Pancreas (tissue), 10 donors: Measurements from ENCODE around the gene SWAP70. TPM values are rescaled to one million over a fixed set of nuclear protein-coding genes. Genes with fewer than 3 reads are reported as not detected.

ENCODE experiments used
- ATAC-seq, 4 donors: fragments of 200-7000 bp; cut with Tn5 transposase; one replicate each; pipeline versions ENCODE4 v1.8.0 to v1.9.1; 2020; ENCODE audit warnings: mild to moderate bottlenecking in 4 of 4, moderate library complexity in 4 of 4
- DNase-seq, 6 donors: peaks; one replicate each; pipeline ENCODE4 v3.0.0-alpha.2; 2020
- FAIRE-seq: peaks from 2 replicates; lab custom pipeline; 2012; peaks lifted over from hg19 to GRCh38; lab: Jason Lieb, UNC
- H3K27ac ChIP-seq, 4 donors: fragments of 200-600 bp; sonication (generic); 1 replicate in 3 of 4; 2 replicates in 1 of 4; pipeline versions ENCODE4 v1.5.0 to v1.8.0; 2020
- H3K27me3 ChIP-seq, 4 donors: fragments of 200-600 bp; one replicate each; pipeline ENCODE4 v1.8.0; 2021
- H3K36me3 ChIP-seq, 3 donors: fragments of 200-600 bp; sonication (generic) in 1 of 3; one replicate each; pipeline versions ENCODE4 v1.5.0 to v1.8.0; 2020 to 2021
- H3K4me1 ChIP-seq, 3 donors: fragments of 200-600 bp; one replicate each; pipeline ENCODE4 v1.8.0; 2021
- H3K4me3 ChIP-seq, 4 donors: fragments of 200-600 bp; sonication (generic) in 2 of 4; one replicate each; pipeline versions ENCODE4 v1.5.0 to v1.8.0; 2020 to 2021
- H3K9me3 ChIP-seq, 4 donors: fragments of 200-600 bp; one replicate each; pipeline ENCODE4 v1.8.0; 2021
- CTCF ChIP-seq, 4 donors: fragments of 200-600 bp; sonication (generic) in 3 of 4; IDR thresholded peaks; one replicate each; pipeline versions ENCODE4 v1.5.0 to v1.8.0; 2021; ENCODE audit warnings: antibody characterized with exemption in 4 of 4
- WGBS, 2 donors: extraction: QIAGEN DNeasy Blood & Tissue Kit; methylation state at CpG; one replicate each; pipeline ENCODE4 v1.1.7; 2013; 5-methylcytosine and 5-hydroxymethylcytosine counted together
- intact Hi-C, 3 donors: fragments of 100-400 bp; cut with DNase I; formaldehyde crosslinking; loops; one replicate each; pipeline versions ENCODE4 v1.11.1 to v1.14.2; 2022
- polyA plus RNA-seq, 2 donors: library from polyadenylated mRNA; stranded (reverse); fragments of 200-250 nt; gene quantifications; one replicate each; pipeline ENCODE4 v1.2.3, GENCODE V29; 2013
- total RNA-seq, 6 donors: library from RNA; stranded (reverse); fragmentation: NEBNext Ultra II Directional in 4 of 6; extraction: Animal tissue kit (Norgen Biotek cat#: 25700) in 4 of 6; gene quantifications; one replicate each; pipeline versions ENCODE4 v1.2.1 to v1.2.4, GENCODE V29; 2021 to 2023
- donor health status: healthy with polysubstance abuse.
- donor health status: DM: no; HTN: no; CAD: no; lungs with moderate emphysema.
- donor health status: DM: no; HTN: no; CAD: no.
- donor health status: control.
- donor health status: control.
- donor health status: Bipolar disorder and iron deficiency.
- donor health status: DM: yes; HTN: yes; CAD: no.
- donor health status: DM: no; HTN: no; CAD: no.
- donor health status: DM: no; HTN: no; CAD: no.
- donor health status: DM: yes; HTN: yes; CAD: no.

The SWAP70 gene
- total and polyA plus RNA-seq, 8 donors: 4.8 to 22.3 (median 10.3) TPM

GRCh38 chr11:9771071-9771511 lies 107.2 kb downstream of the SWAP70 start:
- Histone ChIP-seq H3K4me3 (no peak overlapping the region), H3K27me3 (no peaks in the 10 kb centered on the region), H3K27ac (no peak overlapping the region), H3K9me3 (no peaks in the 10 kb centered on the region), H3K36me3 (no peaks in the 10 kb centered on the region), H3K4me1 (no peaks in the 10 kb centered on the region)
- intact Hi-C loops: no loop called here
- TF ChIP-seq CTCF (IDR thresholded peaks at IDR 0.05): no peak
- no peak for FAIRE-seq
- no peak for DNase-seq
- WGBS, 2 donors: 74 to 79% methylated on average over 1 of the region's 1 CpG
- no peak for ATAC-seq

- H3K4me3 ChIP-seq: no peak overlapping the region
- FAIRE-seq: no peak
- no peak for ATAC-seq
- H3K27ac ChIP-seq: no peak overlapping the region
- no peaks in the 10 kb centered on the region for H3K36me3 ChIP-seq
- no peaks in the 10 kb centered on the region for H3K9me3 ChIP-seq
- DNase-seq: no peak
- intact Hi-C loops: no loop called here
- no peaks in the 10 kb centered on the region for H3K4me1 ChIP-seq
- TF ChIP-seq CTCF (IDR thresholded peaks at IDR 0.05): no peak
- H3K27me3 ChIP-seq: no peaks in the 10 kb centered on the region
- 89 to 92% methylated on average over 4 of the region's 4 CpGs for WGBS, 2 donors
Observed at GRCh38 chr11:9772218-9772617, 108.3 kb downstream of the SWAP70 start.

- no peak for ATAC-seq
Observed at GRCh38 chr11:9773524-9773923, 109.6 kb downstream of the SWAP70 start.

GRCh38 chr11:9774109-9774508 lies 110.2 kb downstream of the SWAP70 start:
- Histone ChIP-seq H3K4me3 (no peak overlapping the region), H3K27ac (no peak overlapping the region), H3K4me1 (no peaks in the 10 kb centered on the region), H3K27me3 (no peaks in the 10 kb centered on the region), H3K36me3 (no peaks in the 10 kb centered on the region), H3K9me3 (no peaks in the 10 kb centered on the region)
- DNase-seq (no peak), ATAC-seq (no peak), FAIRE-seq (no peak)
- TF ChIP-seq CTCF (IDR thresholded peaks at IDR 0.05): no peak
- intact Hi-C loops: no loop called here

More at GRCh38 chr11:9773524-9773923, 109.6 kb downstream of the SWAP70 start:
- Histone ChIP-seq H3K4me3 (no peak overlapping the region), H3K27ac (no peak overlapping the region), H3K36me3 (no peaks in the 10 kb centered on the region), H3K4me1 (no peaks in the 10 kb centered on the region), H3K27me3 (no peaks in the 10 kb centered on the region), H3K9me3 (no peaks in the 10 kb centered on the region)
- FAIRE-seq: no peak
- DNase-seq: no peak
- intact Hi-C loops: no loop called here
- WGBS, 2 donors: 98 to 100% methylated on average over 2 of the region's 2 CpGs
- no peak for TF ChIP-seq CTCF (IDR thresholded peaks at IDR 0.05)

GRCh38 chr11:9774591-9775397 lies 110.9 kb downstream of the SWAP70 start:
- DNase-seq (no peak), ATAC-seq (peak in 2 of 4 donors; percentile 35 to 45), FAIRE-seq (no peak)
- no peaks in the 10 kb centered on the region for H3K9me3 ChIP-seq
- no peaks in the 10 kb centered on the region for H3K27me3 ChIP-seq
- 34 to 44% methylated on average over 6 of the region's 6 CpGs for WGBS, 2 donors
- H3K36me3 ChIP-seq: peaks cover 0 to under 1% (median 0%) of the 10 kb centered on the region in 3 donors
- no peak for TF ChIP-seq CTCF (IDR thresholded peaks at IDR 0.05)
- no peak overlapping the region for H3K27ac ChIP-seq
- H3K4me1 ChIP-seq: no peaks in the 10 kb centered on the region
- H3K4me3 ChIP-seq: no peak overlapping the region
- intact Hi-C loops: no loop called here
